Stimulated activated CD8-positive, alpha-beta memory T cell treated with anti-CD3 and anti-CD28 coated beads, Interleukin-2, amount 100 ng/mL, for 1 hour (primary cell): ENCODE results near the gene WDR86.

Experiments used
- DNase-seq, 2 donors: peaks; one replicate each; pipeline ENCODE4 v3.0.0-alpha.2; 2020; ENCODE audit warnings: low read depth in 2 of 2

Gene WDR86

GRCh38 chr7:151391358-151391730, 18.5 kb downstream of the WDR86 start:
- no peak for DNase-seq

DNA sequence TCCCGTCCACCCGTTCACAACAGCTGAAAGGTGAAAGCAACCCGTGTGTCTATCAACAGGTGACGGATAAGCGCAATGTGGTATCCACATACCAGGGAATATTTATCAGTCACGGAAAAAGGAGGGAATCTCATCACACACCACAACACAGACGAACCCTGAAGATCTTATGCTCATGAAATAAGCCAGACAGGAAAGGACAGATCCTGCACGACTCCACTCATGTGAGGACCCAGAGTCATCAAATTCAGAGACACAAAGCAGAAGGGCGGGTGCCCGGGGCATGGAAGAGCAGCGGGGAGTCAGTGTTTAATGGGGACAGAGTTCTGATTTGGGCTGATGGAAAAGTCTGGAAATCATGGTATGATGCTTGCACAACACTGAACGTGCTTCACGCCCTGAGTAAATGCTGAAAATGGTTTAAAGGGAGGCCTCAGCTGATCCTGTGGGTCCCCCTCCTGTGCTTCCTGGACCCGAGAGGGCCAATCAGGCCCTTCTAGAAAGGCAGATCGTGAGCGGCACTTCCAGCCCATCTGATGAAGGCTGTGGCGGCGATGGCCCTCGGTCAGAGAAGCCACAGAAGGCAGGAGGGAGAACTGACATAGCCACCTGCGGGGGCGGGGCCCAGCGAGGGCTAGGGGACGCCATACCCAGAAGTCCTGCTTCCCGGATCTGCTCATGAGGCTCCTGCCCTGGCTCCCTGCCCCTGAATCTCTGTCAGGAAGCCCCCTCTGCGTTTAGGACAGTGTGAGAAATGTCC, 19.1 kb downstream of the WDR86 start:
- DNase-seq, result no peak

- no peak for DNase-seq
These were observed 19.9 kb downstream of the WDR86 start for GRCh38 chr7:151389768-151390597.

GRCh38 chr7:151389096-151389767, 20.6 kb downstream of the WDR86 start:
- DNase-seq, result no peak

DNA sequence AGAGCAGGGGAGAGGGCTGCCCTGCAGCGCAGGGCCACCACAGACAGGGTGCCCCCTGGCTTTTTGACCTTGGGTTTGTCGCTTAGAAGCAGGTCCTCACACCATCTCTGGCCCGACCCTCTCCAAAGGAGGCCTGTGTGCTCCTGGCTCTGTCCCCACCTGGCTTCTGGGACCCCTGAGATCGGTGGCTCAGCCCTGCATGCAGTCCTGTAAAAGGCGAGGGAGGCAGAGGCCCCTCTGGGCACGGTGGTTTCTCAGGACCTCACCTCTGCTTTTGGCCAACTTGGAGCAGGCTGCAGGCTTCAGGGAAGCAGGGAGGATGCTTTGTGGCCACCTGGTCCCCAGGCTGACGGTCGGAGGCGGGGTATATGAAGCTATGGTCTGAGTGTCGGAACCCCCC, 21.4 kb downstream of the WDR86 start:
- DNase-seq, result no peak

- DNase-seq, result no peak
These were observed 21.9 kb downstream of the WDR86 start for GRCh38 chr7:151388007-151388297.

DNA sequence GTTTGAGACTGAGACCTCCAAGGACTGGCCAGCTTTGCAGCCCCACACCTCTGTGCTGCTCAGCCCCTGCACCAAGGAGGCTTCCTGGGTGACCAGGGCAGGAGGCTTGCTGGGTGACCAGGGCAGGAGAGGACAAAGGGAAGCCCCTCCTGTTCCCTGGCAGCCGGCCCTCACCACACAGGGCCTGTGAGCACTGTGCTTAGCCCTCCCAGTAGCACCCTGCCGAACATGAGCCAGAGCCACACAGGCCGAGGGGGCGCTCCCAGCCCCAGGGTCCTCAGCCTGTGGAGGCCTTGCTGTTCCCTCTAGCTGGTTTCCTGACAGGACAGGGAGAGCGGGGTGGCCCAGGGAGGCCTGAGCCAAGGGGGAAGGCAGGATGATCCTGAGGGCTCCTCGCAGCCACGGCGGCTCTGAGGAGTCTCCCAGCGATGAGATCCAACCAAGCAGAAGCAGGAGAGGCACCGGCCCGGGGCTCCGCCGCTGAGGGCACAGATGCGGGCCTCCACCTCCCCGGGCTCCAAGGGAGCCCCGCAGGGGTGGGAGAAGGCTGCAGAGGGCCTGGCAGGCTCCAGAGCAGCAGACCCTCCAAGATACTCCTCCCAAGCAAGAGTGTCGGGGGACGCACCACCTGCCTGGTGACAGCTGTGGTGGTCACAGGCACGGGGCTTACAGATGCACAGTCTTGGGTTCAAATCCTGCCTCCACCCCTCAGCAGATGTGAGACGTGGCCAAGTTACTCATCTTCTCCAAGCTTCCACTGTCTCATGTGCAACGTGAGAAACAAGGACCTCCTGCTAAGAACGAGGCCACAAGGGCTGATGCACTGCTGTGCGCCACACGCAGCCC, 22.5 kb downstream of the WDR86 start:
- DNase-seq, result no peak

DNA sequence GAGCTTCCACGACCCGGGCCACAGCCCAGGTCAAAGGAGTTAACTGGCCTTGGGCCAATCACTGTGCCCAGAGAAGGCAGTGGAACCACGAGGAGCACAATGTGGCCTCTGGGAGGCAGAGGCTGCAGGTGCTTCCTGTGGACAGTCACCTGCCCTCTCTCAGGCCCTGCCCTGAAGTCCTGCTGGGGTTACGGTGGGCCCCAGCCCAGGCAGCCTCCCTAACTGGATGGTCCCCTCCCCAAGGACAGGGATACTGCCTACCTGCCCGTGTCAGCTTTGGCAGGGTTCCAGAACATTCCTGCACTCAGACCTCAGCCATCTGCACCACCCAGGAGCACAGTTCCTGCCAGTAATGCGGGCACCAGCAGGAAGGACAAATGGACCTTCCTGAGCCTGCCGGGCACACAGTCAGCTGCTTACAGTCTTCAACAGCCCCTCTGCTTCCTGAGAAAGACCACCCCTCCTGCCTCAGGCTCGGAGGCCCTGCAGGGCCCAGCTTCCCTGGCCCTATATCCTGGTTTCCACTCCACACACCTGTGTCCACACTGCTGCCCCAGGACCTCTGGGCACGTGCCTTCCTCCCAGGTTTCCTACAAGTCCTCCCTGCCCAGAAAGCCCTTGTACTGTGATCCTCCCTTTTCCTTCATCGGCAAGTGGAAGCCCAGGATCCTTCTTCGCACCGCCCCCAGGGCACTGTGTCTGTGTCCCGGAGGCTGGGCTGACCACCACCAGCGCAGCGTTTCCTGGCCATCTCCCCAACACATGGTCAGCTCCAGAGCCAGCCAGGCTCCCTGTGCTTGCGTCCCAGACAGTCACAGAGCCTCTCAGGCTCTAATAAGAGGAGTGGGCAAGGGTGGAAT, 23.3 kb downstream of the WDR86 start:
- no peak for DNase-seq

DNA sequence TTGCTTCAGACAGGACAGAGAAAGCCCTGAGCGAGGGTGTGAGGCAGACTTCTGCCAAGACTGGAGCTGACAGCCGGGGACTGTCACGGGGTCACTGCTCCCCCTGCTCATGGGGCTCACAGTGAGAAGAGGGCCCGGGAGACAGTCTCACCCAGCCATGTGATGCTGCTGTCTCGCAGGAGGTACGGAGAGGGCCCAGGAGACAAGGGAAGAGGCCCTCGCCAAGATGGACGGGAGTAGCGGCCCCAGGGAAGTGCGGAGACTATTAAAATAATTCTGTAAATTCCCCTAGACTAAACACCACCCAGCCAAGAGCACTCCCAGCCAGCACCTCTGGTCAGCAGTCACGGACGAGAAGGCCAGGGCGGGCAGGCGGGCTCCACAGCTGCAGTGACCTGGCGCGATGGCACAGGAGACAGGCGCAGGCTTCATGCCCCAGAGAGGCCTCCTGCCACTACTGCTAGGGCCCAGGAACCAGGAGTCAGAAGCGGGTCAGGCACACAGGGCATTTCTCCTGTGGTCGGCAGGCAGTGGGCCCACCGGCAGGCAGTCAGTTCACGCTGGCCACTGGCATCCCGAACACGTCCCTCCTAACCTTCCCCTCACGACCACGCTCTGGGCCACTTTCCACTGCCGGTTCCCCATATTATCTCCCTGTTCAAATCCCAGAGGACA, 24.1 kb downstream of the WDR86 start:
- DNase-seq, result no peak

GRCh38 chr7:151384776-151385625, 24.8 kb downstream of the WDR86 start:
- DNase-seq, result no peak

GRCh38 chr7:151384352-151384697, 25.5 kb downstream of the WDR86 start:
- no peak for DNase-seq

DNA sequence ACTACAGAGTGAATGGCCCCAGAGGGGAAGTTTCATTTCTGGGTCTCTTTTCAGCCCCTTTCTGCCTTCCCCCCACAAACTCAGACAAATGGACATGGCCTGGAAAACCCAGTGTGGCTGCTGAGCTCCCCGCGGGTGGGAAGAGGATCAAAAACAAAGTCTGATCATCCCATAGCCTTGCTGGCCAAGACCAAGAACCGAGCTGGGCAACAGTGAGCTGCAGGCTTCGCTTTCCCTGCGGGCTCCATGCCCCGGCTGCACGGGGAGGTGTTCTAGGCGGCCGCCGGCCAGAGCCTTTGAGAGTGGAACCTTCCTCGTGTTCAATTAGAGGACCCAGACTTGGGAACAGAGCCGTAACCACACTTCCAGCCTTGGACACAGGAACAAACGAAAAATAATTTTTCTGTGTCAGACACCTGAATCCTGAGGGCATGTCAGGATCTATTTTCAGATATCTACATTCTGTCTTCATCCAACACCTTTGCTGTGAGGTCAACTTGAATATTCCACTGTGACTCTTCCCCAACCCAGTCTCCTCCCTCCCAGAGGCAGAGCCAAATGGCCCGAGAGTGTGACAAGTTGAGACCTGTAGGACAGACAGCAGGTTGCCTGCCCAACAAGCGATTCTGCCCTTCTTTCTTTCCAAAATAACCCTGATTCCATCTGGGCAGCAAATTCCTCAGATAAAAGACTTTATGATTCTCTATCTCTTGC, 26.0 kb downstream of the WDR86 start:
- DNase-seq, result no peak

- no peak for DNase-seq
These were observed 27.6 kb downstream of the WDR86 start for GRCh38 chr7:151382079-151382885.

DNA sequence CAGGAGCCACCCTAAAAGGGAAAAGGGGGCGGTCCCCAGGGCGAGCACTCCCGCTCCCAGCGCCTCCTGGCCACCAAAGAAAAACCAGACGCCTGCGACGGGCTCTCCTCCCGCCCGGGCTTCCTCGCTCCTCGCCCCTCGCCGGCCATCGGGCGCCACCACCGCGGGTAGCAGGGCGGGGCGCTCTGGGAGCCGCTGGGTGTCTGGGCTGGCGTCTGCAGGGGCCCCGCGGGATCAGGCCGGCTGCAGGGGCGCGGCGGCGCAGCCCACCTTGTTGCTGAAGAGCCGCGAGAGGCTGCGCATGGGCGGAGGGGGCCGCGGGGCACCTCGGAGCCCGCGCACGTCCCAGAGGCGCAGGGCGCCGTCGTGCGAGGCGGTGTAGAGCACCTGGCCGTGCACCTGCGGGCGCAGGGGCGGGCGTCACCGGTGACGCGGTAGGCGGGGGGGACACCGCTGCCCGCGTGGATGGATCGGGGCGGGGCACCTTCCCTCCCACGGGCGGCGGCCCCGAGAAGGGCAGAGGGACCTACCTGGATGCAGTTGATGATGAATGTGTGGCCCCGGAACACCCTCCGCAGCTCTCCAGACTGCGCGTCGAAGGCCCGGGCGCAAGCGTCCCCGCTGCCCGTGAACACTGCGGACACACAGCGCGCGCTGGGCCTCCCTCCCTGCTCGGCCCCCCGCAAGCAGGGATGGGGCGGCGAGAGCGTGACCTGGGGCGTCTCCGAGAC, 28.3 kb downstream of the WDR86 start:
- peak in 1 of 2 donors; percentile 22 for DNase-seq

DNA sequence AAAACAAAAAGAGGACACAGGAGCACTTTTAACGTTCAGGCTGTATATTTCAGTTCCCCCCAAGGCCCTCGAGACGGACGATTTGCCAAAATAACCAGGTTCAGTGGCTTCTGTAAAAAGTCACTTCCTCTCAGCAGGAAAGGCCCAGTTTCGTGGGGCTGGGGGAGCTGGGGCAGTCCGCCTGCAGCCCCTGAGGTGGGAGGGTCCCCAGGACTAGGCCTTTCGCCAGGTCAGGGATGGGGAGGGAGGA, 28.8 kb downstream of the WDR86 start:
- no peak for DNase-seq

GRCh38 chr7:151380199-151381097, 29.4 kb downstream of the WDR86 start:
- DNase-seq, result no peak
